Stomach (tissue), 9 donors: ENCODE results near the gene GREB1. TPM values are rescaled to one million over a fixed set of nuclear protein-coding genes. Genes with fewer than 3 reads are reported as not detected.

ENCODE experiments used
- DNase-seq, 2 donors: peaks; one replicate each; pipeline versions ENCODE4 v3.0.0 to v3.0.0-alpha.2; 2013 to 2019
- H3K27ac ChIP-seq, 5 donors: fragments of 200-600 bp in 4 of 5; sonication (generic) in 4 of 5; one replicate each; pipeline ENCODE4 v1.5.1; 2013 to 2019; ENCODE audit warnings: mild to moderate bottlenecking in 1 of 5, moderate library complexity in 1 of 5
- H3K27me3 ChIP-seq, 3 donors: fragments of 200-600 bp; sonication (generic); one replicate each; pipeline ENCODE4 v1.5.1; 2017 to 2019; ENCODE audit warnings: mixed run types in 1 of 3
- H3K36me3 ChIP-seq, 4 donors: fragments of 200-600 bp; sonication (generic); 1 replicate in 3 of 4; 2 replicates in 1 of 4; pipeline ENCODE4 v1.5.1; 2016 to 2019
- H3K4me1 ChIP-seq, 4 donors: fragments of 200-600 bp; sonication (generic); one replicate each; pipeline ENCODE4 v1.5.1; 2016 to 2019
- H3K4me3 ChIP-seq, 4 donors: fragments of 200-600 bp; sonication (generic) in 3 of 4; one replicate each; pipeline ENCODE4 v1.5.1; 2016 to 2019; ENCODE audit warnings: mild to moderate bottlenecking in 1 of 4
- H3K9me3 ChIP-seq, 4 donors: fragments of 200-600 bp; sonication (generic); one replicate each; pipeline ENCODE4 v1.5.1; 2016 to 2019
- EP300 ChIP-seq: sonication (generic); formaldehyde crosslinking; IDR thresholded peaks from one replicate; pipeline ENCODE4 v1.6.1; 2017; ENCODE audit warnings: antibody characterized with exemption
- POLR2A ChIP-seq, 4 donors: fragments of 450-650 bp; IDR thresholded peaks; one replicate each; pipeline ENCODE4 v1.6.1; 2016; ENCODE audit warnings: antibody characterized with exemption in 4 of 4, control low read depth in 2 of 4, mild to moderate bottlenecking in 1 of 4, moderate library complexity in 1 of 4
- POLR2AphosphoS5 ChIP-seq, 3 donors: sonication (generic); formaldehyde crosslinking; IDR thresholded peaks; one replicate each; pipeline ENCODE4 v1.6.1; 2016; ENCODE audit warnings: antibody characterized with exemption in 3 of 3
- WGBS, 5 donors: extraction: QIAGEN DNeasy Blood & Tissue Kit in 3 of 5; methylation state at CpG; one replicate each; pipeline versions ENCODE4 v1.1.5 to v1.1.7; 2013 to 2018; 5-methylcytosine and 5-hydroxymethylcytosine counted together
- intact Hi-C: fragments of 100-400 bp; cut with DNase I; formaldehyde crosslinking; loops from one replicate; pipeline ENCODE4 v1.15.1; 2023; ENCODE audit warnings: low total_unique reads
- polyA plus RNA-seq, 3 donors: library from polyadenylated mRNA; stranded (reverse); fragments of 200-250 nt; gene quantifications; one replicate each; pipeline ENCODE4 v1.2.3, GENCODE V29; 2013
- total RNA-seq, 5 donors: library from RNA; depleted of rRNA; stranded (reverse); fragments of >200 nt; gene quantifications; one replicate each; pipeline versions ENCODE4 v1.1.0 to v1.2.3, GENCODE V29; 2014 to 2016
- TF ChIP-seq, protein P1 (sequence below), 7 experiments: fragments of 450-650 bp in 4 of 7; fragments of 200-600 bp in 3 of 7; sonication (generic) in 3 of 7; IDR thresholded peaks; one replicate each; pipeline ENCODE4 v1.5.1; 2016 to 2019; ENCODE audit warnings: antibody characterized with exemption in 7 of 7, control low read depth in 2 of 7, mild to moderate bottlenecking in 1 of 7
- donor health status: healthy with polysubstance abuse.
- donor health status: Bipolar disorder and iron deficiency.
- donor health status: healthy.

Gene GREB1
- total and polyA plus RNA-seq, 8 donors, result 0.88 to 37.9 (median 3.6) TPM

GRCh38 chr2:11618708-11619062 is 84.8 kb downstream of the GREB1 start:
- Histone ChIP-seq H3K36me3 (peaks cover 0 to 30% (median 16%) of the 10 kb centered on the region in 4 donors), H3K9me3 (no peaks in the 10 kb centered on the region), H3K4me1 (no peaks in the 10 kb centered on the region), H3K4me3 (no peak overlapping the region), H3K27me3 (no peaks in the 10 kb centered on the region), H3K27ac (no peak overlapping the region)
- TF ChIP-seq POLR2A (IDR thresholded peaks at IDR 0.05) (no peak), POLR2AphosphoS5 (IDR thresholded peaks at IDR 0.05) (no peak), EP300 (no peak)
- TF ChIP-seq, protein P1, sequence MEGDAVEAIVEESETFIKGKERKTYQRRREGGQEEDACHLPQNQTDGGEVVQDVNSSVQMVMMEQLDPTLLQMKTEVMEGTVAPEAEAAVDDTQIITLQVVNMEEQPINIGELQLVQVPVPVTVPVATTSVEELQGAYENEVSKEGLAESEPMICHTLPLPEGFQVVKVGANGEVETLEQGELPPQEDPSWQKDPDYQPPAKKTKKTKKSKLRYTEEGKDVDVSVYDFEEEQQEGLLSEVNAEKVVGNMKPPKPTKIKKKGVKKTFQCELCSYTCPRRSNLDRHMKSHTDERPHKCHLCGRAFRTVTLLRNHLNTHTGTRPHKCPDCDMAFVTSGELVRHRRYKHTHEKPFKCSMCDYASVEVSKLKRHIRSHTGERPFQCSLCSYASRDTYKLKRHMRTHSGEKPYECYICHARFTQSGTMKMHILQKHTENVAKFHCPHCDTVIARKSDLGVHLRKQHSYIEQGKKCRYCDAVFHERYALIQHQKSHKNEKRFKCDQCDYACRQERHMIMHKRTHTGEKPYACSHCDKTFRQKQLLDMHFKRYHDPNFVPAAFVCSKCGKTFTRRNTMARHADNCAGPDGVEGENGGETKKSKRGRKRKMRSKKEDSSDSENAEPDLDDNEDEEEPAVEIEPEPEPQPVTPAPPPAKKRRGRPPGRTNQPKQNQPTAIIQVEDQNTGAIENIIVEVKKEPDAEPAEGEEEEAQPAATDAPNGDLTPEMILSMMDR (IDR thresholded peaks at IDR 0.05), result no peak
- 91 to 95% (median 92%) methylated on average over 10 to 20 of the region's 20 CpGs for WGBS, 5 donors
- intact Hi-C loops, result no loop called here
- DNase-seq, result no peak

GRCh38 chr2:11621410-11621809 is 87.6 kb downstream of the GREB1 start:
- Histone ChIP-seq H3K4me3 (no peak overlapping the region), H3K27me3 (no peaks in the 10 kb centered on the region), H3K27ac (no peak overlapping the region), H3K9me3 (no peaks in the 10 kb centered on the region), H3K36me3 (peaks cover 0 to 35% (median 14%) of the 10 kb centered on the region in 4 donors), H3K4me1 (no peaks in the 10 kb centered on the region)
- no peak for DNase-seq
- WGBS, 5 donors, result 51 to 92% (median 58%) methylated on average over 2 of the region's 2 CpGs
- TF ChIP-seq EP300, result no peak
- no peak for TF ChIP-seq POLR2AphosphoS5 (IDR thresholded peaks at IDR 0.05)
- no peak for TF ChIP-seq POLR2A (IDR thresholded peaks at IDR 0.05)
- TF ChIP-seq, protein P1 (IDR thresholded peaks at IDR 0.05), result no peak
- intact Hi-C loops, result no loop called here

DNA sequence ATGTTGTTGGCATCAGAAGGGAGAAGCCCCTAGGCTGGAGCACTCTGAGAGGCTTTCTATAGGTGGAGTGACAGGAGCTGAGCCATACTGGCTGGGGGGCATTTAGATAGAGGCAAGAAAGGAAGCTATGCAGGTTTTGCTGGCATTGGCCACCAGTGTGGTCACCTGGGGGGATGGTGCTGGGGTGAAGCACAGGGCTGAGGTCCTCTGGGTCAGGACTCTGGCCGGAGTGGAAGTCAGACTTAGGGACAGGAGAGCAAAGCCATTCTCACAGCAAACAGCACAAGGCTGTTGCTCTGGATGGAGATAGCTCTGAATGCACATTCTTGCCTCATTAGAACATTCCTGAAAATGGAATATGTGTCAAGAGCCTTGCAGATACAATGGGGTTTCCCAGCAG is 88.8 kb downstream of the GREB1 start:
- 75 to 83% (median 80%) methylated on average over 1 of the region's 1 CpG for WGBS, 5 donors
- no peaks in the 10 kb centered on the region for H3K27me3 ChIP-seq
- no peak for DNase-seq
- H3K9me3 ChIP-seq, result peaks cover 0 to 11% (median 5%) of the 10 kb centered on the region in 4 donors
- TF ChIP-seq, protein P1 (IDR thresholded peaks at IDR 0.05), result no peak
- TF ChIP-seq POLR2AphosphoS5 (IDR thresholded peaks at IDR 0.05) (no peak), POLR2A (IDR thresholded peaks at IDR 0.05) (no peak), EP300 (no peak)
- peaks cover 0 to 39% (median 20%) of the 10 kb centered on the region in 4 donors for H3K36me3 ChIP-seq
- H3K4me1 ChIP-seq, result no peaks in the 10 kb centered on the region
- intact Hi-C loops, result no loop called here
- H3K27ac ChIP-seq, result no peak overlapping the region
- H3K4me3 ChIP-seq, result no peak overlapping the region

GRCh38 chr2:11624893-11625292 is 91.0 kb downstream of the GREB1 start:
- 85 to 95% (median 92%) methylated on average over 10 of the region's 10 CpGs for WGBS, 5 donors
- no peak overlapping the region for H3K4me3 ChIP-seq
- no peaks in the 10 kb centered on the region for H3K4me1 ChIP-seq
- DNase-seq, result no peak
- peaks cover 0 to 12% (median 5%) of the 10 kb centered on the region in 4 donors for H3K9me3 ChIP-seq
- TF ChIP-seq POLR2A (IDR thresholded peaks at IDR 0.05) (no peak), EP300 (no peak), POLR2AphosphoS5 (IDR thresholded peaks at IDR 0.05) (no peak)
- TF ChIP-seq, protein P1 (IDR thresholded peaks at IDR 0.05), result no peak
- intact Hi-C loops, result no loop called here
- H3K27ac ChIP-seq, result no peak overlapping the region
- H3K36me3 ChIP-seq, result peaks cover 0 to 25% (median 13%) of the 10 kb centered on the region in 4 donors
- no peaks in the 10 kb centered on the region for H3K27me3 ChIP-seq
